ENCODE results near the gene SH3BGRL2. TPM values are rescaled to one million over a fixed set of nuclear protein-coding genes. Genes with fewer than 3 reads are reported as not detected.

SH3BGRL2 gene
- total RNA-seq, 1 experiment from 2014 or later = 5.2 TPM

GRCh38 chr6:79625746-79626145 is 5.4 kb upstream of the SH3BGRL2 start:
- ChIA-PET RAD21 (ENCODE audit: low non-redundant PET in 1 of 2, low total read pairs in 2 of 2, uncharacterized antibody in 2 of 2, unreplicated experiment in 2 of 2) (no interaction called here), CTCF (no interaction called here), POLR2A (no interaction called here)
- Histone ChIP-seq H3K79me2 (ENCODE audit: insufficient read depth, low read length) (no peaks in the 10 kb centered on the region), H3K9me3 (ENCODE audit: control insufficient read depth in 1 of 2, insufficient read depth in 1 of 2, low read depth in 1 of 2, low read length in 2 of 2) (no peaks in the 10 kb centered on the region), H3K4me1 (ENCODE audit: control insufficient read depth in 1 of 2, insufficient read depth in 2 of 2, low read length in 2 of 2) (peaks cover 6 to 8% of the 10 kb centered on the region in 2 experiments; a peak in 3 of 4 replicates), H4K20me1 (ENCODE audit: insufficient read depth) (no peaks in the 10 kb centered on the region), H3K27me3 (ENCODE audit: insufficient read depth, low read length) (no peaks in the 10 kb centered on the region), H3K9ac (ENCODE audit: low read length) (no peak overlapping the region), H3K36me3 (ENCODE audit: control insufficient read depth in 1 of 2, insufficient read depth in 2 of 2, low read length in 2 of 2) (no peaks in the 10 kb centered on the region), H2AFZ (ENCODE audit: low read depth, low read length, poor library complexity, severe bottlenecking) (no peak overlapping the region), H3K4me3 (replicated peaks in 1 of 2; ENCODE audit: low read depth in 1 of 2, low read length in 2 of 2) (no peak overlapping the region), H3K9me2 (ENCODE audit: insufficient read depth) (no peaks in the 10 kb centered on the region), H3K4me2 (ENCODE audit: low read length) (no peak overlapping the region), H3K27ac (ENCODE audit: low read depth, low read length) (no peak overlapping the region)
- no TSS peak for BruUV-seq (replicated peaks)
- ATAC-seq (no peak), DNase-seq (ENCODE audit: low read depth, low spot score) (no peak)
- intact Hi-C loops (cut with micrococcal nuclease) = no loop called here
- TF ChIP-seq EZH2phosphoT487 (IDR thresholded peaks at IDR 0.05; ENCODE audit: borderline replicate concordance) = no peak

DNA sequence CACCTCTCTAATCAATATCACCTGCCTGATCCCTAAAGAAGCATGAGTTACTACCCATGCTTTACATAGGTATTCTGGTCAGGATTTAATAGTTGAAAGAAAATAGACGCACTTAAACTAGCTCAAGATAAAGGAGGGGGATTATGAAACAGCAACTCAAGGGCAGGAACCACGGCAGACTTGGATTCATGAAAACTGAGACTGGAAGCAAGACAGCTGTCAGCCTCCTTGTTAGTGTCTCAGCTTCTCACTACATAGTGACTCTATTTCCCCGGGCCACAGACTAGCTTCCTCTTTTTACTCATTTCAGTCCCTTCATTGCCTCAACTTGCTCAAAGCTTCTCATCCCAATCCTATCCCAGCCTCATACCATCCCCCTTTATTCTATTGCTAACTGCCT is 4.3 kb upstream of the SH3BGRL2 start:
- Histone ChIP-seq H3K4me1 (ENCODE audit: control insufficient read depth in 1 of 2, insufficient read depth in 2 of 2, low read length in 2 of 2) (peaks cover 6 to 16% of the 10 kb centered on the region in 2 experiments; a peak in 3 of 4 replicates), H4K20me1 (ENCODE audit: insufficient read depth) (no peaks in the 10 kb centered on the region), H3K79me2 (ENCODE audit: insufficient read depth, low read length) (no peaks in the 10 kb centered on the region), H3K27me3 (ENCODE audit: insufficient read depth, low read length) (no peaks in the 10 kb centered on the region), H3K9me3 (ENCODE audit: control insufficient read depth in 1 of 2, insufficient read depth in 1 of 2, low read depth in 1 of 2, low read length in 2 of 2) (no peaks in the 10 kb centered on the region), H3K9ac (ENCODE audit: low read length) (no peak overlapping the region), H3K4me2 (ENCODE audit: low read length) (no peak overlapping the region), H3K4me3 (replicated peaks in 1 of 2; ENCODE audit: low read depth in 1 of 2, low read length in 2 of 2) (no peak overlapping the region), H3K9me2 (ENCODE audit: insufficient read depth) (no peaks in the 10 kb centered on the region), H3K36me3 (ENCODE audit: control insufficient read depth in 1 of 2, insufficient read depth in 2 of 2, low read length in 2 of 2) (no peaks in the 10 kb centered on the region), H2AFZ (ENCODE audit: low read depth, low read length, poor library complexity, severe bottlenecking) (no peak overlapping the region), H3K27ac (ENCODE audit: low read depth, low read length) (no peak overlapping the region)
- TF ChIP-seq TCF7L2 (IDR thresholded peaks at IDR 0.05; ENCODE audit: borderline replicate concordance, extremely low read depth, insufficient read depth, insufficient read length) (no peak), ZFX (IDR thresholded peaks at IDR 0.05) (no peak), EZH2phosphoT487 (IDR thresholded peaks at IDR 0.05; ENCODE audit: borderline replicate concordance) (no peak), EGR1 (IDR thresholded peaks at IDR 0.05; ENCODE audit: low read depth) (no peak), FOSL1 (IDR thresholded peaks at IDR 0.05; ENCODE audit: low read depth) (no peak), YY1 (IDR thresholded peaks at IDR 0.05; ENCODE audit: extremely low read depth, insufficient replicate concordance, low read depth, low read length) (no peak), EZH2 (IDR thresholded peaks at IDR 0.05) (no peak), SP1 (IDR thresholded peaks at IDR 0.05; ENCODE audit: low read depth) (no peak), CEBPB (IDR thresholded peaks at IDR 0.05; ENCODE audit: low read depth) (no peak), ELF1 (IDR thresholded peaks at IDR 0.05; ENCODE audit: borderline replicate concordance, low read depth) (no peak), CBX3 (IDR thresholded peaks at IDR 0.05; ENCODE audit: low read depth) (no peak), SIN3A (IDR thresholded peaks at IDR 0.05; ENCODE audit: low read depth) (no peak), CTCF (IDR thresholded peaks at IDR 0.05 in 2 of 3, conservative IDR thresholded peaks at IDR 0.05 in 1 of 3; ENCODE audit: borderline replicate concordance in 1 of 3, insufficient read depth in 1 of 3, low read depth in 2 of 3, low read length in 2 of 3) (no peak)
- ChIA-PET POLR2A (no interaction called here), RAD21 (ENCODE audit: low non-redundant PET in 1 of 2, low total read pairs in 2 of 2, uncharacterized antibody in 2 of 2, unreplicated experiment in 2 of 2) (no interaction called here), CTCF (no interaction called here)
- DNase-seq (ENCODE audit: low read depth, low spot score) (no peak), ATAC-seq (no peak)
- no TSS peak for BruUV-seq (replicated peaks)
- intact Hi-C loops (cut with micrococcal nuclease) = no loop called here

All from HCT116 (cell line).